ENCODE results near the gene PODXL. TPM values are rescaled to one million over a fixed set of nuclear protein-coding genes. Genes with fewer than 3 reads are reported as not detected.

PODXL gene
- total and polyA plus RNA-seq, 2 donors (not counting 1 experiment from before 2014, with no cell fraction given) = 0.17 to 0.27 TPM

GRCh38 chr7:131557652-131558385, 1.4 kb upstream of the PODXL start:
- DNase-seq (ENCODE audit: low read depth in 2 of 2) = peak in 1 of 2 donors; percentile 12
- no peak overlapping the region for H2AFZ ChIP-seq (ENCODE audit: low read length)
- H3K4me2 ChIP-seq (ENCODE audit: extremely low read depth, insufficient read depth, low read length) = peak overlapping the region; percentile 51
- no peak overlapping the region for H3K9ac ChIP-seq (ENCODE audit: insufficient read depth, low read length)
- TF ChIP-seq CTCF (conservative IDR thresholded peaks at IDR 0.05 in 1 of 2, IDR thresholded peaks at IDR 0.05 in 1 of 2; ENCODE audit: low read depth in 1 of 2, low read length in 2 of 2) (no peak), EZH2 (IDR thresholded peaks at IDR 0.05; ENCODE audit: low read length, missing control alignments) (peak; percentile 61)
- H4K20me1 ChIP-seq (ENCODE audit: control insufficient read depth, extremely low read depth, insufficient read depth, low read length) = no peaks in the 10 kb centered on the region
- peaks cover 33% of the 10 kb centered on the region for H3K27me3 ChIP-seq (ENCODE audit: control insufficient read depth, insufficient read depth, low read length)
- no peak overlapping the region for H3K27ac ChIP-seq (ENCODE audit: insufficient read depth, low read length)
- H3K36me3 ChIP-seq (ENCODE audit: control insufficient read depth, insufficient read depth, low read length) = no peaks in the 10 kb centered on the region
- H3K79me2 ChIP-seq (ENCODE audit: control insufficient read depth, insufficient read depth, low read length) = no peaks in the 10 kb centered on the region
- H3K9me3 ChIP-seq (ENCODE audit: control insufficient read depth, insufficient read depth, low read depth, low read length) = no peaks in the 10 kb centered on the region
- peak overlapping the region in 2 of 4 experiments; percentile 27 to 49 for H3K4me3 ChIP-seq (replicated peaks in 1 of 4; ENCODE audit: control extremely low read depth in 1 of 4, insufficient read depth in 1 of 4, low read depth in 3 of 4, low read length in 4 of 4)
- H3K4me1 ChIP-seq (ENCODE audit: control insufficient read depth, extremely low read depth, insufficient read depth, low read length) = no peaks in the 10 kb centered on the region

- Histone ChIP-seq H3K4me1 (ENCODE audit: control insufficient read depth, extremely low read depth, insufficient read depth, low read length) (no peaks in the 10 kb centered on the region), H3K27ac (ENCODE audit: insufficient read depth, low read length) (no peak overlapping the region), H3K79me2 (ENCODE audit: control insufficient read depth, insufficient read depth, low read length) (no peaks in the 10 kb centered on the region), H4K20me1 (ENCODE audit: control insufficient read depth, extremely low read depth, insufficient read depth, low read length) (no peaks in the 10 kb centered on the region), H3K27me3 (ENCODE audit: control insufficient read depth, insufficient read depth, low read length) (peaks cover 33% of the 10 kb centered on the region), H3K36me3 (ENCODE audit: control insufficient read depth, insufficient read depth, low read length) (no peaks in the 10 kb centered on the region), H2AFZ (ENCODE audit: low read length) (no peak overlapping the region), H3K9me3 (ENCODE audit: control insufficient read depth, insufficient read depth, low read depth, low read length) (no peaks in the 10 kb centered on the region), H3K4me3 (replicated peaks in 1 of 4; ENCODE audit: control extremely low read depth in 1 of 4, insufficient read depth in 1 of 4, low read depth in 3 of 4, low read length in 4 of 4) (peak overlapping the region in 3 of 4 experiments; percentile 23 to 52 (median 45)), H3K4me2 (ENCODE audit: extremely low read depth, insufficient read depth, low read length) (peak overlapping the region; percentile 7), H3K9ac (ENCODE audit: insufficient read depth, low read length) (no peak overlapping the region)
- TF ChIP-seq CTCF (conservative IDR thresholded peaks at IDR 0.05 in 1 of 2, IDR thresholded peaks at IDR 0.05 in 1 of 2; ENCODE audit: low read depth in 1 of 2, low read length in 2 of 2) (no peak), EZH2 (IDR thresholded peaks at IDR 0.05; ENCODE audit: low read length, missing control alignments) (peak; percentile 70)
- no peak for DNase-seq (ENCODE audit: low read depth in 2 of 2)
These were observed 652 bp upstream of the PODXL start for GRCh38 chr7:131556909-131557651.

- TF ChIP-seq EZH2 (IDR thresholded peaks at IDR 0.05; ENCODE audit: low read length, missing control alignments) (no peak), CTCF (conservative IDR thresholded peaks at IDR 0.05 in 1 of 2, IDR thresholded peaks at IDR 0.05 in 1 of 2; ENCODE audit: low read depth in 1 of 2, low read length in 2 of 2) (no peak)
- Histone ChIP-seq H2AFZ (ENCODE audit: low read length) (no peak overlapping the region), H3K4me2 (ENCODE audit: extremely low read depth, insufficient read depth, low read length) (peak overlapping the region; percentile 68), H3K4me1 (ENCODE audit: control insufficient read depth, extremely low read depth, insufficient read depth, low read length) (no peaks in the 10 kb centered on the region), H4K20me1 (ENCODE audit: control insufficient read depth, extremely low read depth, insufficient read depth, low read length) (no peaks in the 10 kb centered on the region), H3K9ac (ENCODE audit: insufficient read depth, low read length) (no peak overlapping the region), H3K4me3 (replicated peaks in 1 of 4; ENCODE audit: control extremely low read depth in 1 of 4, insufficient read depth in 1 of 4, low read depth in 3 of 4, low read length in 4 of 4) (peak overlapping the region in 2 of 4 experiments; percentile 26 to 48), H3K27me3 (ENCODE audit: control insufficient read depth, insufficient read depth, low read length) (peaks cover 31% of the 10 kb centered on the region), H3K9me3 (ENCODE audit: control insufficient read depth, insufficient read depth, low read depth, low read length) (no peaks in the 10 kb centered on the region), H3K36me3 (ENCODE audit: control insufficient read depth, insufficient read depth, low read length) (no peaks in the 10 kb centered on the region), H3K79me2 (ENCODE audit: control insufficient read depth, insufficient read depth, low read length) (no peaks in the 10 kb centered on the region), H3K27ac (ENCODE audit: insufficient read depth, low read length) (no peak overlapping the region)
- no peak for DNase-seq (ENCODE audit: low read depth in 2 of 2)
These were observed 826 bp downstream of the PODXL start for GRCh38 chr7:131555552-131556052.

Measured in fibroblast of lung (primary cell).